Measurements from ENCODE around the gene MYO1D.
A peak's percentile ranks its signal among the peaks of the same experiment; 100 is the strongest.
"Not testable (repeated sequence)": the region's sequence is repeated elsewhere in the genome, so short reads cannot be mapped to it uniquely, and the experiment has no call there.

The MYO1D gene

DNA sequence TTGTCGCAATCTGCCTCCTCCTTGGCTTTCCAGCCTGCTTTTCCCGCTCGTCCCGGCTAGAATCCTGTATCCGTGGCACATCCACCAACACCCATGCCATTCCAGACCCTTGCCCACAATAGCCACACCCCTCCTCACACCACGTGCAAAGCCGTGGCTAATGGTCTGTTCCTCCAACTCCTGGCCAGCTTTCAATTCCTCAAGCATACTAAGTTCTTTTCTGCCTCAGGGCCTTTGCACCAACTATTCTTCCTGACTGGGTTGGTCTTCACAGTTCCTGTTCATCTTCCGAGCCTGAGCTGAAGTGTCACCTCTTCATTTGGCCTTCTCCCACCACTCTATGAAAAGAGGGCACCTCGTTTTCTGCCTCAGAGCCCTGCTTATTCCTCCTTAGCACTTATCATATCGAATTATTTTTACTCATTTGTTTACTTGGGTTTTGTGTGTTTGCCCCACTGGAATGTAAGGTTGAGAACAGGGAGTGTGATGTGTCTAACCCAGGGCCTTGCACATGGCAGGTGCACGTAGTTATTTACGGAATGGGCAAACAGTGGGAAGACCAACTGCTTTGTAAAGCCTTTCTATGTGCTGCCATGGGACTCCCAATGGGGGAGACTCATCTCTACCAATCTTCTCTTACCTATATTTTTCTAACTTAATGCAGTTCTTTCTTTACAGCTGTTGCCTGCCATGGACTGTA is 321.2 kb downstream of the MYO1D start:
- FAIRE-seq = no peak

DNA sequence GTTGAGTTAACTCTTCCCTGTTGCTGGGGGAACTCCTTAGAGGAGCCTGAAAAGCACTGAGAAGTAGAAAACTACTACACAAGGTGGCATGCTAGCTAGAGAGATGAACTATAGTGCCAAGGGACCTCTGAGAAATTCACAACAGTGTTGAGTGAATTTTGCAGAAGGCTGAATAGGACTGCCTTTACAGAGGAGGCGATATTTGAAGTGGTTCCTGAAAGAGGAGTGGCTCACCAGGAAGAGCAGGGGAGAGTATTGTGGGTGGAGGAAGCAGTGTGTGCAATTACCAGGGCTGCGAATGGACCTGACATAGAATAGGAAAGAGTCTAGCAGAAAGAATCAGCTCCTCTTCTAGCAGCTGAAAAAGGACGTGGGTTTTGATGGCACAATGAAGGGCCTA is 323.8 kb downstream of the MYO1D start:
- FAIRE-seq = no peak
- no peak for DNase-seq (ENCODE audit: insufficient read length, low spot score)

More for the DNA sequence above, 321.2 kb downstream of the MYO1D start:
- no peak for DNase-seq (ENCODE audit: insufficient read length, low spot score)

GRCh38 chr17:32552280-32552679 is 324.6 kb downstream of the MYO1D start:
- DNase-seq (ENCODE audit: insufficient read length, low spot score) = no peak
- FAIRE-seq = no peak

DNA sequence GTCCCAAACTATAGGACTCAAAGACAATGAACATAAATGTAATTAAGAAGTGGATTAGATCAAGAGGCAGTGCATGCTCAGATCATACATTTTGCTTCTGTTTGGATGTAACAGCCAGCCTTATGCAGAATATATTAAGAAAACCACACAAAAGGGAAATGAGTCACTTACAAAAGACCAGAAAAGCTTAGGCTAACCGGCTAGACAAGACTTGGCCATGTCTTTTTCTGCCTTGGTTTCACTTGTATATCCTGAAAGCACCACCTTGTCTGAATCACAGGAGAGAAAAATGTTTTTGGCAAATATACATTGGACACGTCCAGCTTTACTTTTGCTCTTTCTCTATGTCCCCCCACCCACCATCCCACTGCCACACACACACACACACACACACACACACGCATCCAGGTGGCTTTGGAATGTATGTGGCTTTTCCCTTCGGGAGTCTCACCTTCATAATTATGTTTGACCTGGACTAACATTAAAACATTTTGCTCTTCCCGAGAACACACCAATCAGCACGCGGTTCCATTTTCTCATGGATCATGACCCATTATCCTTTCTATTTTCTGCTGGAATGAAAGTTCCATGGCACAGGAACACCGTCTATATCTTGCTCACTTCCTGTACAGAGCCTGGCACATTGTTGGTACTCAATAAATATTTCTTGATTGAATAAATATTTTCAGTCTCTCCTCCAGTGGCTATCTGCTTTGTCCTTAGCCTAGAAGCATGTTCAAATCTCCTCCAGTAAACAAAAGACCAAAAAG is 325.6 kb downstream of the MYO1D start:
- FAIRE-seq (no peak), DNase-seq (ENCODE audit: insufficient read length, low spot score) (no peak)

GRCh38 chr17:32549559-32549958 is 327.4 kb downstream of the MYO1D start:
- FAIRE-seq (no peak), DNase-seq (ENCODE audit: insufficient read length, low spot score) (no peak)

GRCh38 chr17:32546031-32546444 is 330.9 kb downstream of the MYO1D start:
- DNase-seq (ENCODE audit: insufficient read length, low spot score) (no peak), FAIRE-seq (peak; percentile 20)

DNA sequence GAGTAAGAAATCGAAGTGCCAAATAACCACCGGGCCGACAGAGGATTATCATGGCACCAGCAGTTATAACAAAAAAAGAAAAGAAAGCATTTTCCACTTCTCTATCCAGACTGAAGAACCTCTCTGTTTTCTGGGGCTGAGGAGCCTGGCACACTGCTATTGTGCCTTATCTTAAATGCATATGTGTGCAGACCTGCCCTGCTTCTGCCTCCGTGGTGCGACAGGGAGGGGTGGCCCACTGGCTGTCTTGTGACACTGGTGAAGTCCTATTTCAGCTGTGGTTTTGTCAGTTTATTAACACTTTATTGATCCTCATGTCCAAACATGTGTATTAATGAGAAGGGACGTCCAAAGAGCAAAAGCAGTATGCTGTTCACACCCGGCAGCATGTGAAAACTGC is 334.7 kb downstream of the MYO1D start:
- FAIRE-seq = no peak

GRCh38 chr17:32541640-32542039 is 335.3 kb downstream of the MYO1D start:
- FAIRE-seq (no peak), DNase-seq (ENCODE audit: insufficient read length, low spot score) (no peak)

More for the DNA sequence above, 334.7 kb downstream of the MYO1D start:
- DNase-seq (ENCODE audit: insufficient read length, low spot score) = no peak

- no peak for FAIRE-seq
- DNase-seq (ENCODE audit: insufficient read length, low spot score) = no peak
Measured at GRCh38 chr17:32536736-32537643, 339.9 kb downstream of the MYO1D start.

- FAIRE-seq (no peak), DNase-seq (ENCODE audit: insufficient read length, low spot score) (no peak)
Measured at GRCh38 chr17:32533296-32533695, 343.6 kb downstream of the MYO1D start.

GRCh38 chr17:32529604-32530003 is 347.3 kb downstream of the MYO1D start:
- FAIRE-seq (no peak), DNase-seq (ENCODE audit: insufficient read length, low spot score) (no peak)

- DNase-seq (ENCODE audit: insufficient read length, low spot score) = no peak
- peak; percentile 23 for FAIRE-seq
Measured at GRCh38 chr17:32528825-32529224, 348.1 kb downstream of the MYO1D start.

GRCh38 chr17:32527146-32527545 is 349.8 kb downstream of the MYO1D start:
- DNase-seq (ENCODE audit: insufficient read length, low spot score) = no peak
- FAIRE-seq = no peak

DNA sequence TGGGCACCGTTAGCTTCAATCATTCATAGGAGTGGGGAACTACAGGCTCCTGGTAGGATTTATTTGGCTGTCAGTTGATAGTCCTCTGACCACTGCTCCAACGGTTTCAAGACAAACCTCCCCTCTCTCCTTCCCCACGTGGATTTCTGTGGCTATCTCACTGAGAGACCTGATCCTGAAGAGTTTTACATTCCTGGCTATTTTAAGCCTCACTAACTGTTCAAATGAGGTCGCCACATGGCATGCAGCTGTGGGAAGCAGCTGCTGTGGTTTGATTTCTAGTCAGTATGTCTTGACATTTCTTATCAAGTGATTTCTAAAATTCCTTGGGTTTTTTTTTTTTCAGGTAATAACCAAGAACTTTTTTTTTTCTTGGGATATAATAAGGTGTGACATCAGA is 351.8 kb downstream of the MYO1D start:
- DNase-seq (ENCODE audit: insufficient read length, low spot score) (no peak), FAIRE-seq (no peak)

GRCh38 chr17:32524553-32524880 is 352.4 kb downstream of the MYO1D start:
- not testable (repeated sequence) for FAIRE-seq; DNase-seq (ENCODE audit: insufficient read length, low spot score)

- no peak for DNase-seq (ENCODE audit: insufficient read length, low spot score)
- FAIRE-seq = no peak
Measured at GRCh38 chr17:32523827-32524552, 352.9 kb downstream of the MYO1D start.

GRCh38 chr17:32523017-32523680 is 353.8 kb downstream of the MYO1D start:
- no peak for DNase-seq (ENCODE audit: insufficient read length, low spot score)
- no peak for FAIRE-seq

DNA sequence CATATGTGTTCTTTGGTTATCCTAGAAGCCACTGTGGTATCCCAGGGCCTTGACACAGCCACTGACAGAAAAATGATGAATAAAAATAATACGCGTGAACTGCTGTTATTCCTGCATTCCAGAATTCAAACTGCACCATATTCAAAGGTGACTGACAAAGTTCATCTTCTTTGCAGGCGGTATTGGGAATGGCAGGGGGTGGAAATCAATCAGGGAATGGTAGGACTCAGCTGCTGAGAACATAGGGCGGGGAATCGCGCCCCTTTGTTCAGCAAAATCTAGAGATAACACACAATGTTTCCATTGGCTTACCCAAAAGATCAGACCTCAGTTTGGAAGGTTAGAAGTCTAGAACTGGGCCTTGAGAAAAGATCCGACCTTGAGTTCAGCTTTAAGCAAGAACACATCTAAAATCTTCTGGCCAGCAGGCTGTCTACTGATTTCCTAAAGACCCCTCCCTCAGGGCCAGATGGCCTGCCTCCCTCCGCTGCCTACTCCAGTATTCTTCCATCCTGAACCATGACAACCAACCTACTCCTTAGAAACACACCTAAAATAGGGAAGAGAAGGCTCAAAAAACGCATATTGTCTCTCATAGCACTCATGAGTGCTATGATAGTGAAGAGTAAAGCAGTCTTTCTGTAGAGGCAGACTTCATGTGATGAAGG is 356.1 kb downstream of the MYO1D start:
- FAIRE-seq (peak; percentile 4), DNase-seq (ENCODE audit: insufficient read length, low spot score) (no peak)

- DNase-seq (ENCODE audit: insufficient read length, low spot score) = no peak
- FAIRE-seq = peak; percentile 75
Measured at GRCh38 chr17:32520104-32520701, 356.7 kb downstream of the MYO1D start.

All from HTR-8/SVneo (cell line).